ENCODE data around the gene MROH7. TPM values are rescaled to one million over a fixed set of nuclear protein-coding genes. Genes with fewer than 3 reads are reported as not detected.

MROH7 gene
- total and polyA plus RNA-seq, 9 of the 15 experiments (the other 6 are each of a cell fraction or from before 2014, with no cell fraction given): not detected

- BruUV-seq (replicated peaks): no TSS peak
- H3K27me3 ChIP-seq (ENCODE audit: control insufficient read depth in 2 of 2, insufficient read depth in 2 of 2, low read length in 2 of 2): peaks cover 37 to 57% of the 10 kb centered on the region in 2 experiments
- WGBS (ENCODE audit: insufficient coverage, low coverage, missing lambda C conversion rate): 1% methylated on average over 7 of the region's 7 CpGs
Observed at GRCh38 chr1:54679706-54680105, 38.1 kb downstream of the MROH7 start.

More at GRCh38 chr1:54679706-54680105, 38.1 kb downstream of the MROH7 start:
- FAIRE-seq: no peak
- ChIA-PET POLR2A (interaction anchor here (0.8 to 1.1 kb wide), 2 partner anchors 10 to 169 kb away, joined by 3 read pairs; no protein-coding TSS in a partner anchor), CTCF (ENCODE audit: low intra/inter-chr PET ratio) (no interaction called here)
- H2AFZ ChIP-seq (ENCODE audit: low read depth, low read length): no peak overlapping the region
- H3K79me2 ChIP-seq (ENCODE audit: control insufficient read depth, insufficient read depth, low read length): no peaks in the 10 kb centered on the region
- no peaks in the 10 kb centered on the region for H4K20me1 ChIP-seq (replicated peaks; ENCODE audit: control insufficient read depth, insufficient read depth, low read length)
- no peaks in the 10 kb centered on the region for H3K4me1 ChIP-seq (replicated peaks in 1 of 2; ENCODE audit: control insufficient read depth in 2 of 2, insufficient read depth in 2 of 2, low read length in 2 of 2)
- H3K9ac ChIP-seq (ENCODE audit: insufficient read depth in 1 of 2, low read depth in 2 of 2, low read length in 2 of 2): no peak overlapping the region
- H3K4me3 ChIP-seq: no peak overlapping the region
- intact Hi-C loops (cut with micrococcal nuclease) (loop anchor here (10.0 kb wide), 1 partner anchor 315 kb away; the partner anchor contains the start of gene BSND), in situ Hi-C loops (cut with MboI) (loop anchor here (10.0 kb wide), 1 partner anchor 315 kb away; the partner anchor contains the start of gene BSND)
- TF ChIP-seq, protein P1, sequence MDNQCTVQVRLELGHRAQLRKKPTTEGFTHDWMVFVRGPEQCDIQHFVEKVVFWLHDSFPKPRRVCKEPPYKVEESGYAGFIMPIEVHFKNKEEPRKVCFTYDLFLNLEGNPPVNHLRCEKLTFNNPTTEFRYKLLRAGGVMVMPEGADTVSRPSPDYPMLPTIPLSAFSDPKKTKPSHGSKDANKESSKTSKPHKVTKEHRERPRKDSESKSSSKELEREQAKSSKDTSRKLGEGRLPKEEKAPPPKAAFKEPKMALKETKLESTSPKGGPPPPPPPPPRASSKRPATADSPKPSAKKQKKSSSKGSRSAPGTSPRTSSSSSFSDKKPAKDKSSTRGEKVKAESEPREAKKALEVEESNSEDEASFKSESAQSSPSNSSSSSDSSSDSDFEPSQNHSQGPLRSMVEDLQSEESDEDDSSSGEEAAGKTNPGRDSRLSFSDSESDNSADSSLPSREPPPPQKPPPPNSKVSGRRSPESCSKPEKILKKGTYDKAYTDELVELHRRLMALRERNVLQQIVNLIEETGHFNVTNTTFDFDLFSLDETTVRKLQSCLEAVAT (IDR thresholded peaks at IDR 0.05): no peak
- TF ChIP-seq RBM22 (IDR thresholded peaks at IDR 0.05; ENCODE audit: low read depth, low read length, poor library complexity, severe bottlenecking) (no peak), HDAC2 (IDR thresholded peaks at IDR 0.05) (no peak), KLF6 (CRISPR knock-in tag; IDR thresholded peaks at IDR 0.05; ENCODE audit: borderline replicate concordance) (no peak), ZNF232 (CRISPR knock-in tag; IDR thresholded peaks at IDR 0.05) (no peak), EP400 (IDR thresholded peaks at IDR 0.05) (no peak), HNRNPH1 (optimal IDR thresholded peaks at IDR 0.05; ENCODE audit: low read depth, low read length) (no peak), HMGN3 (IDR thresholded peaks at IDR 0.05; ENCODE audit: borderline replicate concordance, extremely low read depth, insufficient read length, low read depth, low read length) (no peak)
- TF ChIP-seq, protein P2, sequence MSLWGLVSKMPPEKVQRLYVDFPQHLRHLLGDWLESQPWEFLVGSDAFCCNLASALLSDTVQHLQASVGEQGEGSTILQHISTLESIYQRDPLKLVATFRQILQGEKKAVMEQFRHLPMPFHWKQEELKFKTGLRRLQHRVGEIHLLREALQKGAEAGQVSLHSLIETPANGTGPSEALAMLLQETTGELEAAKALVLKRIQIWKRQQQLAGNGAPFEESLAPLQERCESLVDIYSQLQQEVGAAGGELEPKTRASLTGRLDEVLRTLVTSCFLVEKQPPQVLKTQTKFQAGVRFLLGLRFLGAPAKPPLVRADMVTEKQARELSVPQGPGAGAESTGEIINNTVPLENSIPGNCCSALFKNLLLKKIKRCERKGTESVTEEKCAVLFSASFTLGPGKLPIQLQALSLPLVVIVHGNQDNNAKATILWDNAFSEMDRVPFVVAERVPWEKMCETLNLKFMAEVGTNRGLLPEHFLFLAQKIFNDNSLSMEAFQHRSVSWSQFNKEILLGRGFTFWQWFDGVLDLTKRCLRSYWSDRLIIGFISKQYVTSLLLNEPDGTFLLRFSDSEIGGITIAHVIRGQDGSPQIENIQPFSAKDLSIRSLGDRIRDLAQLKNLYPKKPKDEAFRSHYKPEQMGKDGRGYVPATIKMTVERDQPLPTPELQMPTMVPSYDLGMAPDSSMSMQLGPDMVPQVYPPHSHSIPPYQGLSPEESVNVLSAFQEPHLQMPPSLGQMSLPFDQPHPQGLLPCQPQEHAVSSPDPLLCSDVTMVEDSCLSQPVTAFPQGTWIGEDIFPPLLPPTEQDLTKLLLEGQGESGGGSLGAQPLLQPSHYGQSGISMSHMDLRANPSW (CRISPR knock-in tag; IDR thresholded peaks at IDR 0.05): no peak
- no peaks in the 10 kb centered on the region for H3K9me1 ChIP-seq (ENCODE audit: control insufficient read depth, insufficient read depth, low read length)
- H3K36me3 ChIP-seq (ENCODE audit: control insufficient read depth, insufficient read depth, low read length): no peaks in the 10 kb centered on the region
- no peak overlapping the region for H3K4me2 ChIP-seq (ENCODE audit: insufficient read depth, low read length)
- no peak overlapping the region for H3K27ac ChIP-seq (ENCODE audit: extremely low read depth, low read depth, low read length)
- no peak for DNase-seq (ENCODE audit: extremely low read depth in 1 of 4, low spot score in 3 of 4)
- no peaks in the 10 kb centered on the region for H3K9me3 ChIP-seq (replicated peaks; ENCODE audit: control insufficient read depth, insufficient read depth, low read depth, low read length)
- ATAC-seq: no peak; the same call in 2 of the 3 replicates
